OCI-LY3 (cell line): ENCODE data around the gene API5.

Experiments used
- H2AFZ ChIP-seq: fragments of 200-600, 300-600 bp; shearing (Covaris generic); 2 replicates; pipeline ENCODE4 v1.6.0; 2014; ENCODE audit warnings: antibody characterized with exemption, low read depth, low read length
- H3K27ac ChIP-seq: fragments of 200-600, 300-600 bp; sonication (generic); 2 replicates; pipeline ENCODE4 v1.5.1; 2014; ENCODE audit warnings: mild to moderate bottlenecking, low read length, moderate library complexity, mixed read lengths
- H3K27me3 ChIP-seq: fragments of 200-600, 300-600 bp; sonication (generic); 2 replicates; pipeline ENCODE4 v1.6.1; 2014; ENCODE audit warnings: low read depth, low read length, mixed read lengths
- H3K36me3 ChIP-seq: fragments of 200-600, 300-600 bp; sonication (generic); replicated peaks from 2 replicates; pipeline ENCODE3; 2014; ENCODE audit warnings: low read depth, low read length, mixed read lengths
- H3K4me1 ChIP-seq: fragments of 300-600, 200-600 bp; sonication (generic); 2 replicates; pipeline ENCODE4 v1.6.1; 2014; ENCODE audit warnings: low read length, mixed read lengths
- H3K4me2 ChIP-seq: fragments of 200-600, 300-600 bp; sonication (generic); 2 replicates; pipeline ENCODE4 v1.6.1; 2014; ENCODE audit warnings: low read length, mixed read lengths
- H3K4me3 ChIP-seq: fragments of 300-600, 200-600 bp; sonication (generic); 2 replicates; pipeline ENCODE4 v1.5.1; 2014; ENCODE audit warnings: antibody characterized with exemption, mild to moderate bottlenecking, low read length, moderate library complexity
- H3K79me2 ChIP-seq: fragments of 300-600, 200-600 bp; shearing (Covaris generic); 2 replicates; pipeline ENCODE4 v1.6.1; 2014; ENCODE audit warnings: mild to moderate bottlenecking, low read length, mixed read lengths
- H3K9ac ChIP-seq: fragments of 300-600, 200-600 bp; shearing (Covaris generic); 2 replicates; pipeline ENCODE4 v1.6.0; 2014; ENCODE audit warnings: mild to moderate bottlenecking, low read length, moderate library complexity
- H3K9me3 ChIP-seq: fragments of 200-600, 300-600 bp; shearing (Covaris generic); 2 replicates; pipeline ENCODE4 v1.6.1; 2014; ENCODE audit warnings: low read length, mixed read lengths; ENCODE audit not compliant: insufficient read depth
- H4K20me1 ChIP-seq: fragments of 200-600, 300-600 bp; sonication (generic); 2 replicates; pipeline ENCODE4 v1.6.1; 2016; ENCODE audit warnings: low read length, mixed read lengths; ENCODE audit not compliant: insufficient read depth
- CTCF ChIP-seq: fragments of 200-600, 300-600 bp; sonication (generic); IDR thresholded peaks from 2 replicates; pipeline ENCODE4 v1.5.1; 2014; ENCODE audit warnings: antibody characterized with exemption, low read length, low read depth
- EZH2phosphoT487 ChIP-seq: fragments of 200-600 bp; shearing (Covaris generic); IDR thresholded peaks from 2 replicates; pipeline ENCODE4 v1.6.1; 2018; ENCODE audit warnings: antibody characterized with exemption, mixed run types, low read depth

Gene API5

GRCh38 chr11:43289368-43289767, 22.4 kb upstream of the API5 start:
- Histone ChIP-seq H2AFZ (no peak overlapping the region), H4K20me1 (no peaks in the 10 kb centered on the region), H3K9ac (no peak overlapping the region), H3K9me3 (no peaks in the 10 kb centered on the region), H3K36me3 (no peaks in the 10 kb centered on the region), H3K27me3 (no peaks in the 10 kb centered on the region), H3K4me3 (no peak overlapping the region), H3K27ac (no peak overlapping the region), H3K4me2 (no peak overlapping the region), H3K4me1 (no peaks in the 10 kb centered on the region), H3K79me2 (no peaks in the 10 kb centered on the region)
- TF ChIP-seq EZH2phosphoT487: no peak
- no peak for TF ChIP-seq CTCF

DNA sequence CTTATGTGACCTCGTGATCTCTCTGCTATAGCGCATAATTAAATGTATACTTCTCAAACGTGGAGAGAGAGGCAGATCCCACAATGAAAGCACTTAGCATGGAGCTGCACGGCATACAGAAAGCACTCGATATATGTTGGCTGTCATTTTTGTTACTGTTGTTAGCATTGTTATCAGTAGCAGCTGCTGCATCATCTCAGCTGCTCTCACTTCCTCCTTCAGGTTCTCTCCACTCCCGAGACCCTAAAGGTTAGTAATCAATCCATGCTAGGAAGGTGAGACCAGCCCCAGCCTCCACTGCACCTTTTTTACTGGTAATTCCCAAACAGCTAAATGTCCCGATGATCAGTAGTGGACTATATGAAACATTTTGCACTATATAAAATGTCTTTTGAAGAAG, 13.4 kb upstream of the API5 start:
- Histone ChIP-seq H3K9ac (no peak overlapping the region), H4K20me1 (no peaks in the 10 kb centered on the region), H3K9me3 (peaks cover 6% of the 10 kb centered on the region), H3K79me2 (no peaks in the 10 kb centered on the region), H3K4me2 (no peak overlapping the region), H3K4me3 (no peak overlapping the region), H2AFZ (no peak overlapping the region), H3K27me3 (no peaks in the 10 kb centered on the region), H3K4me1 (0 out of 2 replicates have a peak, but pooled peaks cover 4% of the 10 kb centered on the region), H3K36me3 (no peaks in the 10 kb centered on the region), H3K27ac (no peak overlapping the region)
- TF ChIP-seq CTCF (no peak), EZH2phosphoT487 (no peak)

- Histone ChIP-seq H3K79me2 (peaks cover 85% of the 10 kb centered on the region), H3K4me2 (no peak overlapping the region), H2AFZ (no peak overlapping the region), H3K4me1 (peaks cover 19% of the 10 kb centered on the region), H3K36me3 (peaks cover 16% of the 10 kb centered on the region), H4K20me1 (peaks cover 35% of the 10 kb centered on the region), H3K4me3 (no peak overlapping the region), H3K27ac (no peak overlapping the region), H3K27me3 (no peaks in the 10 kb centered on the region), H3K9me3 (no peaks in the 10 kb centered on the region), H3K9ac (no peak overlapping the region)
- no peak for TF ChIP-seq CTCF
- TF ChIP-seq EZH2phosphoT487: no peak
These were observed 4.2 kb downstream of the API5 start for GRCh38 chr11:43315966-43316365.

GRCh38 chr11:43316451-43316850, 4.7 kb downstream of the API5 start:
- no peak overlapping the region for H3K4me3 ChIP-seq
- TF ChIP-seq CTCF (no peak), EZH2phosphoT487 (no peak)
- no peaks in the 10 kb centered on the region for H3K27me3 ChIP-seq
- peaks cover 35% of the 10 kb centered on the region for H4K20me1 ChIP-seq
- no peak overlapping the region for H3K4me2 ChIP-seq
- no peak overlapping the region for H2AFZ ChIP-seq
- H3K79me2 ChIP-seq: peaks cover 85% of the 10 kb centered on the region
- no peak overlapping the region for H3K27ac ChIP-seq
- H3K36me3 ChIP-seq: peaks cover 21% of the 10 kb centered on the region
- H3K4me1 ChIP-seq: peaks cover 19% of the 10 kb centered on the region
- no peaks in the 10 kb centered on the region for H3K9me3 ChIP-seq
- H3K9ac ChIP-seq: no peak overlapping the region
